Stimulated activated CD8-positive, alpha-beta memory T cell treated with anti-CD3 and anti-CD28 coated beads, Interleukin-4, amount 100 ng/mL, for 48 hours (primary cell): ENCODE measurements around the gene KIF13A.
"Not testable (repeated sequence)": the region's sequence is repeated elsewhere in the genome, so short reads cannot be mapped to it uniquely, and the experiment has no call there.

ENCODE experiments used
- DNase-seq: peaks from one replicate; pipeline ENCODE4 v3.0.0-alpha.2; 2020

Gene KIF13A

GRCh38 chr6:17762651-17763050 lies 224.8 kb downstream of the KIF13A start:
- no peak for DNase-seq

GRCh38 chr6:17758119-17758518 lies 229.3 kb downstream of the KIF13A start:
- DNase-seq, result no peak

- no peak for DNase-seq
These were observed 233.2 kb downstream of the KIF13A start for GRCh38 chr6:17754254-17754653.

GRCh38 chr6:17745324-17745723 lies 242.1 kb downstream of the KIF13A start:
- not testable (repeated sequence) for DNase-seq

- DNase-seq, result not testable (repeated sequence)
These were observed 242.6 kb downstream of the KIF13A start for GRCh38 chr6:17744757-17745308.

GRCh38 chr6:17744019-17744756 lies 243.2 kb downstream of the KIF13A start:
- no peak for DNase-seq

- no peak for DNase-seq
These were observed 245.9 kb downstream of the KIF13A start for GRCh38 chr6:17741507-17741906.

GRCh38 chr6:17740559-17741220 lies 246.7 kb downstream of the KIF13A start:
- DNase-seq, result no peak

- DNase-seq, result no peak
These were observed 249.7 kb downstream of the KIF13A start for GRCh38 chr6:17737704-17738252.

- not testable (repeated sequence) for DNase-seq
These were observed 252.1 kb downstream of the KIF13A start for GRCh38 chr6:17735311-17735710.

GRCh38 chr6:17730078-17730704 lies 257.2 kb downstream of the KIF13A start:
- DNase-seq, result no peak

- no peak for DNase-seq
These were observed 258.0 kb downstream of the KIF13A start for GRCh38 chr6:17729223-17730077.

GRCh38 chr6:17728551-17729222 lies 258.7 kb downstream of the KIF13A start:
- DNase-seq, result no peak

- no peak for DNase-seq
These were observed 262.4 kb downstream of the KIF13A start for GRCh38 chr6:17725083-17725482.

- DNase-seq, result no peak
These were observed 263.1 kb downstream of the KIF13A start for GRCh38 chr6:17724341-17724740.

GRCh38 chr6:17721671-17722070 lies 265.8 kb downstream of the KIF13A start:
- no peak for DNase-seq

GRCh38 chr6:17719323-17720041 lies 268.0 kb downstream of the KIF13A start:
- DNase-seq, result no peak

GRCh38 chr6:17716221-17716620 lies 271.2 kb downstream of the KIF13A start:
- no peak for DNase-seq

GRCh38 chr6:17714879-17715851 lies 272.3 kb downstream of the KIF13A start:
- DNase-seq, result peak; percentile 47

- DNase-seq, result no peak
These were observed 273.3 kb downstream of the KIF13A start for GRCh38 chr6:17714177-17714576.
